Activated CD4-positive, CD25-positive, alpha-beta regulatory T cell treated with anti-CD3 and anti-CD28 coated beads, Interleukin-2, amount 50 U/mL, for 16 hours (primary cell): ENCODE measurements around the gene ANKFN1.

Experiments used
- DNase-seq: peaks from one replicate; pipeline ENCODE4 v3.0.0-alpha.2; 2020; ENCODE audit warnings: low read depth, low spot score

The ANKFN1 gene

GRCh38 chr17:56152874-56153602 lies at the start of gene ANKFN1:
Gene ANKFN1, plus strand, starts transcription at chr17:56153475. Its CDS starts 59,193 bp downstream, at chr17:56212668.
- DNase-seq, result no peak

GRCh38 chr17:56108811-56109284 lies 44.4 kb upstream of the ANKFN1 start:
- DNase-seq, result no peak

GRCh38 chr17:56109836-56110235 lies 43.4 kb upstream of the ANKFN1 start:
- DNase-seq, result no peak

DNA sequence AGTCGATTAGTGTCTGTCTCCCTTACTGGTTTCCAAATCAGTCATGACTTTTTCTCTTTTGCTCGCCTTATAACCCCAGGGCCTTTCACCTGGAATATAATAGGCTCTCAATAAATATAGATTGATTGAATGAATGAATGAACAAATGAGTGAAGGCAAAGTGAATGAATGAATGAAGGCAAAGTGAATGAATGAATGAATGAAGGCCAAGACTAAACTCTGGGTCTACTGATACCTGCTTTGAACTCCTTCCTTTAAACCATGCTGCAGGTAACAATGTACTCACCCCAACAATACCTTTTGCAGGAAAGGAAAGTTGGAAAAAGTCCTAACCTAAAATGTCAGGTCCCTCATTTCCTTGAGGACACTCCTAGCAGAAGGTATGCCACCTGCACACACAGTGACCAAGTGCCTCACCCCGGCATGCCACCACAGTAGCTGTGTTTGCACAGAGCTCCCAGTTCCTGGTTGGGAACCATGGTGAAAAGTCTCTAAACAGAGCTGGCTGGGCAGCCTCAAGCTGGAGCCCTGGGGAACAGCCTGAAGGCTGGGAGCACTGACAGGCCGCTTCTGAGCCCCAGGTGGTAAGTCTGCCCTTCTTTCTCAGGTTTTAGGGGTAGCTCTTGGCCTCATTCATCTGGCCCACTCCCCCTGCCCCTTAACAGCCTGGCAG lies 42.7 kb upstream of the ANKFN1 start:
- DNase-seq, result no peak

- DNase-seq, result no peak
These were observed 41.4 kb upstream of the ANKFN1 start for GRCh38 chr17:56111706-56112485.

GRCh38 chr17:56113486-56113885 lies 39.8 kb upstream of the ANKFN1 start:
- DNase-seq, result no peak

- DNase-seq, result no peak
These were observed 38.8 kb upstream of the ANKFN1 start for GRCh38 chr17:56114469-56114868.

- DNase-seq, result no peak
These were observed 34.1 kb upstream of the ANKFN1 start for GRCh38 chr17:56119191-56119590.

DNA sequence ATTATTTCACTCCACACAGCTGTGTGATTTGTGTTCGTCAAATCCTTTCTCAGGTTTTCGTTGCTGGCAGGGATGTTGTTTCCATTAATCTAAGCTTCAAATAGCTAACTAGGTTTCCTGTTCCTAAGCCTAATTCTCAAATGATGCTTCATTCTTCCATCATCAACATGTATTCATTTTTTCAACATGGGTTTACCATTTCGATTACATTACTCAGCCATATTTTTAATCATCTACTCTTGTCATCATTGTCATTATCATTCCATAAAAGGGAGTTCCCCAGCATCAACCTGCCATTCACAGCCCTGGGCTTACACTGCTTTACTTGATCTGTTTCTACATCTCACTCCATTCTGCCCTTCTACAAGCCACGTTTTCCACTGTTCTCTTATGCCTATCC lies 33.3 kb upstream of the ANKFN1 start:
- DNase-seq, result no peak

- DNase-seq, result no peak
These were observed 31.9 kb upstream of the ANKFN1 start for GRCh38 chr17:56121191-56122051.

DNA sequence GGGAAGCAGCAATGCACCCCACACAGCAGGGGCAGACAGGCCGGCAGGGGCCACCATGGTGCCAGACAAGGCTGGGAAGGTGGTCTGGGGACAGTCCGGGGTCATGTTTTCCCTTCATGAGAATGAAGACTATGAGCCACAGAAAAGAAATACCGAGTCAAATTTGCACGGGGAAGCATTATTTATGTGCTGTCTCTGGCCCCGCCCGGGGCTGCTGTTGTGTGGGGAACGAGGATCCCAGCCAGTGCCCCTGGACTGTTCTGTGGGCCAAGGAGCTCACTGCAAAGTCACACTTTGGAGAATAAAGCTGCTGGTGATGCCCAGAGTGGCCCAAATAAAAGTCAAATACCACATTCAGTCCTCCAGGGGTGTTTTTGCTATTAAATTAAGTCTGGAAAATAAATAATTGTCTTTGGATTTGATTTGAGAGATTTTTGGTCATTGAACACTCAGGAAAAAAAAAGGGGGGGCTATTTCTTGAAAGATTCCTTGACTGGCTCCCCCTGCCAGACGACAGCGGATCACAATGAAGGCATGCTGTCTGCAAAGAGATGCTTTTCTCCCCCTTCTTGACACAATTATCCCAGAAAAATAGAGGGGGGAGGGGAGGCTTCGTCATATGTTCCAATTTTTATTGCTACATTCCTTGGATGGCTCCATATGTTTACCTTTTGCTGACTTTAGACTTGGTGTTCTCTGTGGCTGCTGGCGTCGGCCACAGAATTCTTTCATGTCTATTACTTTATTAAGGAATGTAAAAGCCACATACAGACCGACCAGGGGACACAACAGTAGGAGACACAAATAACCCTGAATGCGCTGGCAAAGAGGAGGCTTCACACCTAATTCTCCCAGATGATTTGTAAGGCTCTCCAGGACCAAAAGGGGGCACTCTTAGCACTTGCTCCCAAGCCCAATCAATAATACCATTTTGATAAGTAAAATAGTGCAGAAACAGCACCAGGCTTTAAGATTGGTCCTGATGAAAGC lies 27.1 kb upstream of the ANKFN1 start:
- no peak for DNase-seq

DNA sequence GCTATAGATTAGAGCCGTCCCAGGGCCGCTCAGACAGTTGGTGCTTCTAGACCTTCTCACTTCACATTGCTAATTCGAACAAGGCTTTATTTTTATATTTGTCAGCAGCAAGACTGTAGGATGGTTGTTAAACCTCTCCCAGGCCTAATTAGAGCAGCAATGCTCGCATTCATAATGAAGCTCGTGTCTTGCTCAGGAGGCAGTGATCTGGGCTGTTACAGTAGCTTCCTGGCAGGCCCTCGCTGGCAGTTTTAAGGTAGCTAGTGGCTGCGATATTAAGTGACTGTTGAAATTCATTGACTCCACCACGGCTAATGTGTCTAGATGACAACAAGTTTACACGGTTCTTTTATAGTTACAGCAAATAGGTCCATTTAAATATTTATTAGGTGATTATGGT lies 23.2 kb upstream of the ANKFN1 start:
- DNase-seq, result no peak

DNA sequence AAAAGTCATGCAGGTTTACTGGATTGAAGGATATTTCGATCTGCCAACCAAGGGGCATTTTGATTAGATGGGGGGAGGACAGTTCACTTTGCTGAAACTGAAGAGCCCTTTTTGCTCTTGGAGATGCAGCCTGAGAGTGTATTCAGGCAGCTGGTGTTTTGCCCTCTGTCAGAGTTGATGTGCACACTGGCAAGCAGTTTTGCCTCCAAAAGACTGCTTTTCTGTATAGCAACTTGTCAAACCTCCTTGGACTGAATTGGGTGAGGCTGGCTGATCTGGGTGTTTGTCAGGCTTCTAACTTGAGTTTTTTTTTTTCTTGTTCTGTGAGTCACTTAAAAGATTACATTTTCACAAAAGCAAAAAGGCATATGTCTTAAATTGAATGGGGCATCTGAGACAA lies 22.6 kb upstream of the ANKFN1 start:
- DNase-seq, result no peak

GRCh38 chr17:56131431-56131830 lies 21.8 kb upstream of the ANKFN1 start:
- DNase-seq, result no peak

DNA sequence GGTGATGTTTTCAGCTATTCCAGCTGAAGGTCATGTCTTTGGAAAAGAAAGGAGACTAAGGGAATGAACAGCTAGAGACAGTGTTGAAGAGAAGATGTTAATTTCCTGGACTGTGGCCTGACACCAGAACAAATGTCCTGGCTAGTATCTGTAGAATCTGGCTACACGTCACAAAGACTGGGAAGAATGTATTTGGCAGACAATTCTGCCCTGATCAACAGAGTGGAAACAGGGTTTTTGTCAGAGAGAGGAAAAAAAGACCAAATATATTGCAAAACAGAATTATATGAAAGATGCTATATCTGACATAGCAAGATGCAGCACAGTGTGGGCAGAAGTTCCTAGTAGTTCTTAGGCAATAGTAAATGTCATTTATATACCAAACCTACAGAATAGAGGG lies 17.0 kb upstream of the ANKFN1 start:
- DNase-seq, result no peak

DNA sequence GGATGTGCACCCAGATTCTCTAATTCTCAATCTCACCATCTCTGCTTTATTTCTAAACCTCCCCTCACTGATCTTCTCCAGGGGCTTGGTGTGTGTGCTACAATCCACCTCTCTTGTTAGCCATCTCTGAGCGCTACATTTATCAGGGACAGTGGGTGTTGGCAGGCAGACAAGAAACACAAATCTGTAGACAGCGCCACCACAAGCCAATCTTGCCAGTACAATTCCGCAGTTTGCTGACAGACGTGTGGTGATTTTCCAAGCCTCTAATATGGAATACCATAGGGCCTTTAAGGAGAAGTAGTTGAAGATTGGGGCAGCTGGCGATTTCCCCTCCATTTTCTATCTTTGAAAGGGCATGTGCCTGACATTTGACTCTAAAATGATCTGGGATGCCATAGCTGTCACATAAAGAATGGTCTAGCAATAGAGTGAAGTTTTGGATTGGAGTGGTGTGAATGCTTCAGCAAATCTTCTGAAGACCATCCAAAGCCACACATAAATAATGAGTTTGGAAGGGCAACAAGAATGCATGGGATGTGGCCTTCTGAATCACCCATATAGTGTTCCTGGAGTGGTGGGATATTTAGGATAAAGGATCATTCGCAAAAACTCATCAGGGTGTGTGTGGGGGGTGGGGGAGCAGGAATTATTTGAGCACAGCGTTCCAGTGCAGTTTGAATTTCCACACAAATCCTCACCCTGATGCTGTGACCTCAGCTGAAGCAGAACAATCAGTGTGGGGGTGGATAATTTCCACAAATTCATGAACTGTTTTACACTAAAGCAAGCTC lies 12.0 kb upstream of the ANKFN1 start:
- no peak for DNase-seq

GRCh38 chr17:56142325-56142724 lies 10.9 kb upstream of the ANKFN1 start:
- DNase-seq, result no peak

GRCh38 chr17:56142781-56143180 lies 10.5 kb upstream of the ANKFN1 start:
- DNase-seq, result no peak

- no peak for DNase-seq
These were observed 9.1 kb upstream of the ANKFN1 start for GRCh38 chr17:56144223-56144622.
